ENCODE measurements around the gene PIK3R5. TPM values are rescaled to one million over a fixed set of nuclear protein-coding genes. Genes with fewer than 3 reads are reported as not detected.

The PIK3R5 gene
- total RNA-seq, 1 experiment from 2014 or later, result 2.5 TPM

DNA sequence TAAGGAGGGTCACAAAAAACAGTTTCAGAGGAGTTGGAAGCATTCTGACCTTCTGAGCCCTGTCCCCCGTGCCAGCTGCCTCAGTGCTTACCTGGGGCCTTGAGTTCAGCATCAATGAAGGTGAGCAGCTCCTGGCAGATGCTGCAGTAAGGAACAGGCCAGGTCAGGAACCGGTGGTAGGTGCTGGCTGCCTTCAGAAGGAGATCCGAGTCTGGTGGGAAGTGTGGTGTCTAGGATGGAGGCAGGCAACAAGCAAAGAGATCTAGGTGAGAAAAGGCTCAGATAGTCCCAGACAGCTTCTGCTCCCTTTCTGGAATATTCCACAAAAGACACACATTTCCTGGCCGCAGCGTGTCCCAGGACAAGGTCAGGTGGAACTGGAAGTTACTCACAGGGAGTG, 60.8 kb downstream of the PIK3R5 start (continued):
- TF ChIP-seq POLR2AphosphoS5 (IDR thresholded peaks at IDR 0.05; ENCODE audit: low read depth, low read length) (no peak), CEBPB (IDR thresholded peaks at IDR 0.05; ENCODE audit: low read depth) (no peak)

DNA sequence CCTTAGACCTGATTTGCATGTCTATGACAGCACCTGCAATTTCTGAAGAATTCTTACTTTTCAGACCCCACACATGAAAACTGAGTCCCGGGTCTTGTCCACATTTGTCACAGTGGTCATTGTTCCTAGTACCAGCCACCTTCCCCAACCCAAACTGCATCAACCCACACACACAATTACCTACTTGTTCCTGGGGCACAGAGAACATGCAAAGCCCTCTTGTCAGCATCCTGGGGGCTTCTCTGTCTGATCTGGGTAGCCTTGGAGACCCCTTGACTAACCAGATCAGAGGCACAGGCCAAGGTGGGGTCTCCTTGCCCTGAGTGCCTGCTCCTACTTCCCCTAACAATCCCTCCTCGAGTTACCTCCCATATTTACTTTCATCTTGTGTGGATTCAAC, 61.3 kb downstream of the PIK3R5 start:
- CTCF ChIA-PET, result no interaction called here
- H3K27me3 ChIP-seq (ENCODE audit: insufficient read depth, low read length), result peaks cover 3% of the 10 kb centered on the region; the same call in 1 of the 2 replicates

More for the DNA sequence above, 61.3 kb downstream of the PIK3R5 start:
- Histone ChIP-seq H3K4me2 (ENCODE audit: low read length) (no peak overlapping the region), H3K36me3 (ENCODE audit: control insufficient read depth in 1 of 2, insufficient read depth in 2 of 2, low read length in 2 of 2) (no peaks in the 10 kb centered on the region), H3K79me2 (ENCODE audit: insufficient read depth, low read length) (no peaks in the 10 kb centered on the region), H3K9me2 (ENCODE audit: insufficient read depth) (no peaks in the 10 kb centered on the region), H3K9ac (ENCODE audit: low read length) (no peak overlapping the region), H3K27ac (ENCODE audit: low read depth, low read length) (no peak overlapping the region), H3K9me3 (ENCODE audit: control insufficient read depth in 1 of 2, insufficient read depth in 1 of 2, low read depth in 1 of 2, low read length in 2 of 2) (no peaks in the 10 kb centered on the region), H4K20me1 (ENCODE audit: insufficient read depth) (no peaks in the 10 kb centered on the region), H3K4me3 (replicated peaks in 1 of 2; ENCODE audit: low read depth in 1 of 2, low read length in 2 of 2) (no peak overlapping the region), H2AFZ (ENCODE audit: low read depth, low read length, poor library complexity, severe bottlenecking) (no peak overlapping the region), H3K4me1 (ENCODE audit: control insufficient read depth in 1 of 2, insufficient read depth in 2 of 2, low read length in 2 of 2) (no peaks in the 10 kb centered on the region)
- TF ChIP-seq POLR2A (IDR thresholded peaks at IDR 0.05; ENCODE audit: borderline replicate concordance, extremely low read depth, insufficient read depth, insufficient read length) (no peak), ZNF274 (IDR thresholded peaks at IDR 0.05; ENCODE audit: low read depth, low read length) (no peak), ZFX (IDR thresholded peaks at IDR 0.05) (no peak)
- TF ChIP-seq, protein P1, sequence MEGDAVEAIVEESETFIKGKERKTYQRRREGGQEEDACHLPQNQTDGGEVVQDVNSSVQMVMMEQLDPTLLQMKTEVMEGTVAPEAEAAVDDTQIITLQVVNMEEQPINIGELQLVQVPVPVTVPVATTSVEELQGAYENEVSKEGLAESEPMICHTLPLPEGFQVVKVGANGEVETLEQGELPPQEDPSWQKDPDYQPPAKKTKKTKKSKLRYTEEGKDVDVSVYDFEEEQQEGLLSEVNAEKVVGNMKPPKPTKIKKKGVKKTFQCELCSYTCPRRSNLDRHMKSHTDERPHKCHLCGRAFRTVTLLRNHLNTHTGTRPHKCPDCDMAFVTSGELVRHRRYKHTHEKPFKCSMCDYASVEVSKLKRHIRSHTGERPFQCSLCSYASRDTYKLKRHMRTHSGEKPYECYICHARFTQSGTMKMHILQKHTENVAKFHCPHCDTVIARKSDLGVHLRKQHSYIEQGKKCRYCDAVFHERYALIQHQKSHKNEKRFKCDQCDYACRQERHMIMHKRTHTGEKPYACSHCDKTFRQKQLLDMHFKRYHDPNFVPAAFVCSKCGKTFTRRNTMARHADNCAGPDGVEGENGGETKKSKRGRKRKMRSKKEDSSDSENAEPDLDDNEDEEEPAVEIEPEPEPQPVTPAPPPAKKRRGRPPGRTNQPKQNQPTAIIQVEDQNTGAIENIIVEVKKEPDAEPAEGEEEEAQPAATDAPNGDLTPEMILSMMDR (IDR thresholded peaks at IDR 0.05 in 2 of 3, conservative IDR thresholded peaks at IDR 0.05 in 1 of 3; ENCODE audit: borderline replicate concordance in 1 of 3, insufficient read depth in 1 of 3, low read depth in 2 of 3, low read length in 2 of 3), result no peak
- RAD21 ChIA-PET (ENCODE audit: low non-redundant PET in 1 of 2, low total read pairs in 2 of 2, uncharacterized antibody in 2 of 2, unreplicated experiment in 2 of 2), result no interaction called here
- no TSS peak for BruUV-seq (replicated peaks)
- ATAC-seq (no peak), DNase-seq (ENCODE audit: low read depth, low spot score) (no peak)
- POLR2A ChIA-PET, result no interaction called here
- intact Hi-C loops (cut with micrococcal nuclease), result no loop called here

All from HCT116 (cell line).